B cell (primary cell): ENCODE measurements around the gene LRRC25. TPM values are rescaled to one million over a fixed set of nuclear protein-coding genes. Genes with fewer than 3 reads are reported as not detected.

Source experiments
- ATAC-seq: fragments of 200-7000 bp; cut with Tn5 transposase; one replicate; pipeline ENCODE4 v1.10.0; 2021; ENCODE audit warnings: low read depth, mild to moderate bottlenecking, moderate number of reproducible peaks, moderate library complexity
- CTCF ChIA-PET: fragments of 350-600 bp; sonication (Branson Sonifier 250); formaldehyde crosslinking; loops from one replicate; lab custom pipeline; 2021; ENCODE audit warnings: antibody characterized with exemption, inconsistent platforms; lab: Charles Lee
- POLR2A ChIA-PET: fragments of 350-600 bp; sonication (Branson Sonifier 250); formaldehyde crosslinking; loops from one replicate; lab custom pipeline; 2021; ENCODE audit warnings: antibody characterized with exemption; lab: Charles Lee
- DNase-seq: peaks from one replicate; pipeline ENCODE4 v3.0.0; 2013
- H2AFZ ChIP-seq: 2 replicates; pipeline ENCODE4 v1.6.1; 2012; ENCODE audit warnings: mild to moderate bottlenecking, low read depth, low read length; ENCODE audit not compliant: insufficient read depth, poor library complexity, severe bottlenecking
- H3K27ac ChIP-seq, 2 donors: 1 replicate in 1 of 2; 2 replicates in 1 of 2; pipeline ENCODE4 v1.5.1; 2012 to 2013; ENCODE audit warnings: low read length in 2 of 2, mild to moderate bottlenecking in 2 of 2, moderate library complexity in 1 of 2
- H3K27me3 ChIP-seq, 4 experiments: fragments of 200-600 bp in 1 of 4; sonication (generic) in 1 of 4; replicated peaks in 1 of 4; 1 replicate in 2 of 4; 2 replicates in 2 of 4; pipeline versions ENCODE4 v1.6.1 to v1.7.0; 2013 to 2016; ENCODE audit warnings: low read length in 3 of 4, mild to moderate bottlenecking in 2 of 4, mixed read lengths in 1 of 4, moderate library complexity in 1 of 4; ENCODE audit not compliant: insufficient read depth in 4 of 4, control insufficient read depth in 3 of 4; ENCODE audit errors: control extremely low read depth in 1 of 4
- H3K36me3 ChIP-seq, 2 experiments: replicated peaks in 1 of 2; 1 replicate in 1 of 2; 2 replicates in 1 of 2; pipeline versions ENCODE4 v1.6.1 to v1.7.1; 2013; ENCODE audit warnings: low read length in 1 of 2; ENCODE audit not compliant: insufficient read depth in 2 of 2, control insufficient read depth in 1 of 2; ENCODE audit errors: control extremely low read depth in 1 of 2, extremely low read depth in 1 of 2
- H3K4me1 ChIP-seq, 2 donors: fragments of 200-600 bp in 1 of 2; sonication (generic) in 1 of 2; 1 replicate in 1 of 2; 2 replicates in 1 of 2; pipeline versions ENCODE4 v1.5.1 to v1.6.1; 2013 to 2017; ENCODE audit warnings: low read length in 2 of 2; ENCODE audit not compliant: control insufficient read depth in 2 of 2, insufficient read depth in 2 of 2
- H3K4me2 ChIP-seq: replicated peaks from 2 replicates; pipeline ENCODE3; 2012; ENCODE audit warnings: mild to moderate bottlenecking, low read depth, low read length; ENCODE audit not compliant: poor library complexity, severe bottlenecking
- H3K4me3 ChIP-seq, 5 experiments: fragments of 200-600 bp in 1 of 5; sonication (generic) in 1 of 5; 1 replicate in 3 of 5; 2 replicates in 2 of 5; pipeline versions ENCODE4 v1.5.1 to v1.7.0; 2011 to 2016; ENCODE audit warnings: low read length in 4 of 5, mild to moderate bottlenecking in 4 of 5, low read depth in 2 of 5, control low read depth in 1 of 5, moderate library complexity in 1 of 5; ENCODE audit not compliant: insufficient read depth in 1 of 5; ENCODE audit errors: control extremely low read depth in 1 of 5, extremely low read depth in 1 of 5
- H3K79me2 ChIP-seq: fragments of 200-600 bp; sonication (generic); one replicate; pipeline ENCODE4 v1.6.0; 2016; ENCODE audit warnings: low read length; ENCODE audit not compliant: control insufficient read depth, insufficient read depth
- H3K9ac ChIP-seq: fragments of 200-600 bp; sonication (generic); 2 replicates; pipeline ENCODE4 v1.6.1; 2017; ENCODE audit warnings: mild to moderate bottlenecking, low read length, moderate library complexity
- H3K9me3 ChIP-seq, 3 donors: one replicate each; pipeline versions ENCODE4 v1.6.1 to v1.7.1; 2013; ENCODE audit warnings: low read length in 2 of 3; ENCODE audit not compliant: control insufficient read depth in 2 of 3, insufficient read depth in 1 of 3; ENCODE audit errors: control extremely low read depth in 1 of 3
- H4K20me1 ChIP-seq: 2 replicates; pipeline ENCODE4 v1.6.0; 2012; ENCODE audit warnings: mild to moderate bottlenecking, low read length; ENCODE audit not compliant: insufficient read depth, control insufficient read depth, poor library complexity, severe bottlenecking
- H3K27ac Mint-ChIP-seq: one replicate; pipeline ENCODE4 v1.8.0; 2021; ENCODE audit warnings: mixed read lengths
- H3K27me3 Mint-ChIP-seq: one replicate; pipeline ENCODE4 v1.8.0; 2021; ENCODE audit warnings: mixed read lengths
- H3K4me1 Mint-ChIP-seq: one replicate; pipeline ENCODE4 v1.8.0; 2021; ENCODE audit warnings: mixed read lengths
- H3K4me3 Mint-ChIP-seq: one replicate; pipeline ENCODE4 v1.8.0; 2021; ENCODE audit warnings: mixed read lengths
- H3K9me3 Mint-ChIP-seq: one replicate; pipeline ENCODE4 v1.8.0; 2022; ENCODE audit warnings: mixed read lengths; ENCODE audit not compliant: insufficient read depth
- CTCF ChIP-seq: fragments of 200-600 bp; IDR thresholded peaks from one replicate; pipeline ENCODE4 v1.8.0; 2022; ENCODE audit warnings: antibody characterized with exemption, mild to moderate bottlenecking
- EZH2 ChIP-seq: IDR thresholded peaks from 2 replicates; pipeline ENCODE4 v1.6.1; 2012; ENCODE audit warnings: borderline replicate concordance, low read depth, mild to moderate bottlenecking, moderate library complexity, low read length; ENCODE audit not compliant: insufficient read depth, poor library complexity, severe bottlenecking
- WGBS: methylation state at CpG from one replicate; pipeline ENCODE4 v1.1.5; 2013; ENCODE audit warnings: missing lambda C conversion rate; ENCODE audit not compliant: insufficient coverage; 5-methylcytosine and 5-hydroxymethylcytosine counted together
- intact Hi-C: fragments of 100-400 bp; cut with micrococcal nuclease; formaldehyde crosslinking; loops from one replicate; pipeline ENCODE4 v1.10.0; 2022
- polyA plus RNA-seq: library from polyadenylated mRNA; depleted of rRNA; stranded (reverse); fragments of >200 nt; gene quantifications from 2 replicates; pipeline ENCODE4 v1.2.3, GENCODE V29; 2012
- total RNA-seq, 2 donors: library from RNA; stranded (reverse); fragments of 120-200 nt in 1 of 2; gene quantifications; 1 replicate in 1 of 2; 2 replicates in 1 of 2; pipeline versions ENCODE4 v1.2.3 to v1.2.4, GENCODE V29; 2013 to 2022

LRRC25 gene
- total and polyA plus RNA-seq, 2 donors (not counting 1 experiment from before 2014, with no cell fraction given) = 2.4 to 5.7 TPM

- DNase-seq (no peak), ATAC-seq (no peak)
- ChIA-PET POLR2A (interaction anchor here (0.6 kb wide), 1 partner anchor 195 kb away, joined by 11 read pairs; no protein-coding TSS in a partner anchor), CTCF (interaction anchor here (1.7 kb wide), 1 partner anchor 24 kb away, joined by 5 read pairs; no protein-coding TSS in a partner anchor)
- H3K9me3 Mint-ChIP-seq = no peaks in the 10 kb centered on the region
- TF ChIP-seq CTCF (no peak), EZH2 (no peak)
- no peak overlapping the region for H3K4me3 Mint-ChIP-seq
- no peaks in the 10 kb centered on the region for H4K20me1 ChIP-seq
- 97% methylated on average over 4 of the region's 6 CpGs for WGBS
- H3K27ac ChIP-seq = no peak overlapping the region
- peaks cover 0 to 9% of the 10 kb centered on the region in 2 experiments for H3K36me3 ChIP-seq
- H3K27me3 ChIP-seq = no peaks in the 10 kb centered on the region
- no peak overlapping the region for H3K4me2 ChIP-seq
- H2AFZ ChIP-seq = no peak overlapping the region
- H3K9ac ChIP-seq = no peak overlapping the region
- H3K79me2 ChIP-seq = no peaks in the 10 kb centered on the region
- no peaks in the 10 kb centered on the region for H3K27me3 Mint-ChIP-seq
- H3K4me1 Mint-ChIP-seq = peaks cover 4% of the 10 kb centered on the region
- peaks cover 0 to 6% (median 0%) of the 10 kb centered on the region in 3 donors for H3K9me3 ChIP-seq
- H3K27ac Mint-ChIP-seq = no peak overlapping the region
- no peaks in the 10 kb centered on the region for H3K4me1 ChIP-seq
- intact Hi-C loops = no loop called here
- H3K4me3 ChIP-seq = no peak overlapping the region
These were observed 33.6 kb downstream of the LRRC25 start for GRCh38 chr19:18363787-18364186.

DNA sequence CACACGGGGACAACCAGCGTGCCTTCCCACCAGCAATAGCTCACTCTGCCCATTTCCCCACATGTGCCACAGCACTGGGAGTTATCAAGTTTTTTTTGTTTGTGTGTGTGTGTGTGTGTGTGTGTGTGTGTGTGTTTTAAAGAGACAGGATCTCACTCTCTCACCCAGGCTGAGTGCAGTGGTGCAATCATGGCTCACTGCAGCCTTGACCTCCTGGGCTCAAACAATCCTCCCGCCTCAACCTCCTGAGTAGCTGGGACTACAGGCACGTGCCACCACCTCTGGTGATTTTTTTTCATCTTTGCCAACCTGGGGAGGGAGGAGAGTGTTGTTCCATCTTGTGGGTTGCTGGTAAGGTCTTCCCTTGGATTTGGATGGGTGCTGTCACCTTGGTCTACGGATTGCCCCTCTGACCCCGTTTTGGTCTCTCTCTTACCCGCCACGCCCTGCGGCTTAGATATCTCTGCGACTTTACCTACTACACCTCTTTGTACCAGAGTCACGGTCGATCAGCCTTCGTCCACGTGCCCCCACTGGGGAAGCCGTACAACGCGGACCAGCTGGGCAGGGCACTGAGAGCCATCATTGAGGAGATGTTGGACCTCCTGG, 34.4 kb downstream of the LRRC25 start:
- CTCF ChIA-PET = interaction anchor here (0.6 to 1.7 kb wide), 3 partner anchors 25 to 1896 kb away, joined by 3 to 5 read pairs (median 3); no protein-coding TSS in a partner anchor
- POLR2A ChIA-PET = interaction anchor here (0.6 kb wide), 1 partner anchor 18 kb away, joined by 3 read pairs; no protein-coding TSS in a partner anchor

More for the DNA sequence above, 34.4 kb downstream of the LRRC25 start:
- no peak overlapping the region for H3K27ac Mint-ChIP-seq
- no peak for DNase-seq
- no peaks in the 10 kb centered on the region for H4K20me1 ChIP-seq
- ATAC-seq = no peak
- no peak overlapping the region for H3K4me2 ChIP-seq
- no peak overlapping the region for H3K9ac ChIP-seq
- peaks cover 0 to 9% of the 10 kb centered on the region in 2 experiments for H3K36me3 ChIP-seq
- intact Hi-C loops = no loop called here
- H3K4me1 ChIP-seq = no peaks in the 10 kb centered on the region
- no peak overlapping the region for H3K4me3 Mint-ChIP-seq
- peaks cover 0 to 6% (median 0%) of the 10 kb centered on the region in 3 donors for H3K9me3 ChIP-seq
- H3K9me3 Mint-ChIP-seq = no peaks in the 10 kb centered on the region
- no peaks in the 10 kb centered on the region for H3K79me2 ChIP-seq
- no peaks in the 10 kb centered on the region for H3K27me3 ChIP-seq
- no peak overlapping the region for H2AFZ ChIP-seq
- TF ChIP-seq EZH2 (no peak), CTCF (no peak)
- WGBS = 92% methylated on average over 10 of the region's 17 CpGs
- no peak overlapping the region for H3K27ac ChIP-seq
- H3K4me1 Mint-ChIP-seq = peaks cover 4% of the 10 kb centered on the region
- no peaks in the 10 kb centered on the region for H3K27me3 Mint-ChIP-seq
- no peak overlapping the region for H3K4me3 ChIP-seq
